ENCODE data around the gene LOXL3. TPM values are rescaled to one million over a fixed set of nuclear protein-coding genes. Genes with fewer than 3 reads are reported as not detected.

LOXL3 gene
- total RNA-seq, 1 donor from 2014 or later: 12.1 TPM

- H3K27me3 ChIP-seq (ENCODE audit: low read depth): no peaks in the 10 kb centered on the region
- no peak for DNase-seq
- peaks cover 16% of the 10 kb centered on the region for H3K4me1 ChIP-seq
- no peak overlapping the region for H3K27ac ChIP-seq
- peaks cover 12% of the 10 kb centered on the region for H3K36me3 ChIP-seq
- ATAC-seq: no peak
- intact Hi-C loops (cut with DNase I): no loop called here
- no peak overlapping the region for H3K4me3 ChIP-seq
- no peaks in the 10 kb centered on the region for H3K9me3 ChIP-seq
- TF ChIP-seq CTCF (IDR thresholded peaks at IDR 0.05): no peak
Observed at GRCh38 chr2:74556831-74557370, 3.2 kb upstream of the LOXL3 start.

DNA sequence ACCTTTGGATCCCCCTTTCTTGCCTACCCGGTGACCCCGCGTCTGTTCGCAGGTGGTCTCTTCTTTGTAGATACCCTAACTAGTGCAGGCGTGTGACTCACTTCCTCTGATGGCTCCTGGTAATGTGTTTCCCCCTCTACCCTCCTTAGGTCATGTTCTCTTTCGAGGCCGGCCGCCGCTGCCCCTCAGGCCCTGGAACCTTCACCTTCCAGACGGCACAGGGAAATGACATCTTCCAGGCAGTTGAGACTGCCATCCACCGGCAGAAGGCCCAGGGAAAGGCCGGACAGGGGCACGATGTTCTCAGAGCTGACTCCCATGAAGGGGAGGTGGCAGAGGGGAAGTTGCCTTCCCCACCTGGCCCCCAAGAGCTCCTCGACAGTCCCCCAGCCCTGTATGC lies 2.4 kb upstream of the LOXL3 start:
- Histone ChIP-seq H3K4me1 (peaks cover 16% of the 10 kb centered on the region), H3K9me3 (no peaks in the 10 kb centered on the region), H3K27me3 (ENCODE audit: low read depth) (no peaks in the 10 kb centered on the region), H3K4me3 (peak overlapping the region; percentile 95), H3K36me3 (peaks cover 12% of the 10 kb centered on the region), H3K27ac (peak overlapping the region; percentile 90)
- DNase-seq (no peak), ATAC-seq (no peak)
- intact Hi-C loops (cut with DNase I): no loop called here
- no peak for TF ChIP-seq CTCF (IDR thresholded peaks at IDR 0.05)

DNA sequence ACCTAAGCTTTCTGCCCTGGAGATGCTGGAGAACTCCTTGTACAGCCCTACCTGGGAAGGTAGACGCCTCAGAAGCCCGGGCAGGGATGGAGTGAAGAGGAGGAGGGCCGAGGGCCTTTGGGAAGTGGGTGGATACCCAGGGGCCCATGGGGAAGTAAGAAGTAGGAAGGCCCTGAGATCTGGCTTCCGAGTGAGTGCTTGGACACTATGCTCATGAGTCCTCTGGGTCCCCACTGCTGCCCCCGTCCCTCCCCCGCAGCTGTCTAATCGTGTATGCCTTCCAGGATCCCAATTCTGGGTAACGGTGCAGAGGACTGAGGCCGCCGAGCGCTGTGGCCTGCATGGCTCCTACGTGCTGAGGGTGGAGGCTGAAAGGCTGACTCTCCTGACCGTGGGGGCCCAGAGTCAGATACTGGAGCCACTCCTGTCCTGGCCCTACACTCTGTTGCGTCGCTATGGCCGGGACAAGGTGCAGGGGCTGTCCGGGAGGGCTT lies 1.9 kb upstream of the LOXL3 start:
- TF ChIP-seq CTCF (IDR thresholded peaks at IDR 0.05): no peak
- Histone ChIP-seq H3K9me3 (no peaks in the 10 kb centered on the region), H3K27ac (peak overlapping the region; percentile 90), H3K36me3 (peaks cover 12% of the 10 kb centered on the region), H3K4me3 (peak overlapping the region; percentile 95), H3K4me1 (peaks cover 16% of the 10 kb centered on the region), H3K27me3 (ENCODE audit: low read depth) (no peaks in the 10 kb centered on the region)
- intact Hi-C loops (cut with DNase I): no loop called here
- ATAC-seq: peak in 1 of 2 donors; percentile 20
- DNase-seq: peak; percentile 63

- intact Hi-C loops (cut with DNase I): no loop called here
Observed at GRCh38 chr2:74554820-74555531, 1.2 kb upstream of the LOXL3 start.

More at GRCh38 chr2:74554820-74555531, 1.2 kb upstream of the LOXL3 start:
- DNase-seq (peak; percentile 82), ATAC-seq (peak; percentile 80 to 82)
- Histone ChIP-seq H3K27ac (peak overlapping the region; percentile 90), H3K4me3 (peak overlapping the region; percentile 95), H3K27me3 (ENCODE audit: low read depth) (no peaks in the 10 kb centered on the region), H3K9me3 (no peaks in the 10 kb centered on the region), H3K36me3 (peaks cover 12% of the 10 kb centered on the region), H3K4me1 (peaks cover 20% of the 10 kb centered on the region)
- no peak for TF ChIP-seq CTCF (IDR thresholded peaks at IDR 0.05)

Data from lower lobe of right lung (tissue), 2 donors.